B cell (primary cell): ENCODE data around the gene BPIFB6. TPM values are rescaled to one million over a fixed set of nuclear protein-coding genes. Genes with fewer than 3 reads are reported as not detected.

Experiments
- ATAC-seq: fragments of 200-7000 bp; cut with Tn5 transposase; one replicate; pipeline ENCODE4 v1.10.0; 2021; ENCODE audit warnings: low read depth, mild to moderate bottlenecking, moderate number of reproducible peaks, moderate library complexity
- CTCF ChIA-PET: fragments of 350-600 bp; sonication (Branson Sonifier 250); formaldehyde crosslinking; loops from one replicate; lab custom pipeline; 2021; ENCODE audit warnings: antibody characterized with exemption, inconsistent platforms; lab: Charles Lee
- POLR2A ChIA-PET: fragments of 350-600 bp; sonication (Branson Sonifier 250); formaldehyde crosslinking; loops from one replicate; lab custom pipeline; 2021; ENCODE audit warnings: antibody characterized with exemption; lab: Charles Lee
- DNase-seq: peaks from one replicate; pipeline ENCODE4 v3.0.0; 2013
- H2AFZ ChIP-seq: 2 replicates; pipeline ENCODE4 v1.6.1; 2012; ENCODE audit warnings: mild to moderate bottlenecking, low read depth, low read length; ENCODE audit not compliant: insufficient read depth, poor library complexity, severe bottlenecking
- H3K27ac ChIP-seq, 2 donors: 1 replicate in 1 of 2; 2 replicates in 1 of 2; pipeline ENCODE4 v1.5.1; 2012 to 2013; ENCODE audit warnings: low read length in 2 of 2, mild to moderate bottlenecking in 2 of 2, moderate library complexity in 1 of 2
- H3K27me3 ChIP-seq, 4 experiments: fragments of 200-600 bp in 1 of 4; sonication (generic) in 1 of 4; replicated peaks in 1 of 4; 1 replicate in 2 of 4; 2 replicates in 2 of 4; pipeline versions ENCODE4 v1.6.1 to v1.7.0; 2013 to 2016; ENCODE audit warnings: low read length in 3 of 4, mild to moderate bottlenecking in 2 of 4, mixed read lengths in 1 of 4, moderate library complexity in 1 of 4; ENCODE audit not compliant: insufficient read depth in 4 of 4, control insufficient read depth in 3 of 4; ENCODE audit errors: control extremely low read depth in 1 of 4
- H3K36me3 ChIP-seq, 2 experiments: replicated peaks in 1 of 2; 1 replicate in 1 of 2; 2 replicates in 1 of 2; pipeline versions ENCODE4 v1.6.1 to v1.7.1; 2013; ENCODE audit warnings: low read length in 1 of 2; ENCODE audit not compliant: insufficient read depth in 2 of 2, control insufficient read depth in 1 of 2; ENCODE audit errors: control extremely low read depth in 1 of 2, extremely low read depth in 1 of 2
- H3K4me1 ChIP-seq, 2 donors: fragments of 200-600 bp in 1 of 2; sonication (generic) in 1 of 2; 1 replicate in 1 of 2; 2 replicates in 1 of 2; pipeline versions ENCODE4 v1.5.1 to v1.6.1; 2013 to 2017; ENCODE audit warnings: low read length in 2 of 2; ENCODE audit not compliant: control insufficient read depth in 2 of 2, insufficient read depth in 2 of 2
- H3K4me2 ChIP-seq: replicated peaks from 2 replicates; pipeline ENCODE3; 2012; ENCODE audit warnings: mild to moderate bottlenecking, low read depth, low read length; ENCODE audit not compliant: poor library complexity, severe bottlenecking
- H3K4me3 ChIP-seq, 5 experiments: fragments of 200-600 bp in 1 of 5; sonication (generic) in 1 of 5; 1 replicate in 3 of 5; 2 replicates in 2 of 5; pipeline versions ENCODE4 v1.5.1 to v1.7.0; 2011 to 2016; ENCODE audit warnings: low read length in 4 of 5, mild to moderate bottlenecking in 4 of 5, low read depth in 2 of 5, control low read depth in 1 of 5, moderate library complexity in 1 of 5; ENCODE audit not compliant: insufficient read depth in 1 of 5; ENCODE audit errors: control extremely low read depth in 1 of 5, extremely low read depth in 1 of 5
- H3K79me2 ChIP-seq: fragments of 200-600 bp; sonication (generic); one replicate; pipeline ENCODE4 v1.6.0; 2016; ENCODE audit warnings: low read length; ENCODE audit not compliant: control insufficient read depth, insufficient read depth
- H3K9ac ChIP-seq: fragments of 200-600 bp; sonication (generic); 2 replicates; pipeline ENCODE4 v1.6.1; 2017; ENCODE audit warnings: mild to moderate bottlenecking, low read length, moderate library complexity
- H3K9me3 ChIP-seq, 3 donors: one replicate each; pipeline versions ENCODE4 v1.6.1 to v1.7.1; 2013; ENCODE audit warnings: low read length in 2 of 3; ENCODE audit not compliant: control insufficient read depth in 2 of 3, insufficient read depth in 1 of 3; ENCODE audit errors: control extremely low read depth in 1 of 3
- H4K20me1 ChIP-seq: 2 replicates; pipeline ENCODE4 v1.6.0; 2012; ENCODE audit warnings: mild to moderate bottlenecking, low read length; ENCODE audit not compliant: insufficient read depth, control insufficient read depth, poor library complexity, severe bottlenecking
- H3K27ac Mint-ChIP-seq: one replicate; pipeline ENCODE4 v1.8.0; 2021; ENCODE audit warnings: mixed read lengths
- H3K27me3 Mint-ChIP-seq: one replicate; pipeline ENCODE4 v1.8.0; 2021; ENCODE audit warnings: mixed read lengths
- H3K4me1 Mint-ChIP-seq: one replicate; pipeline ENCODE4 v1.8.0; 2021; ENCODE audit warnings: mixed read lengths
- H3K4me3 Mint-ChIP-seq: one replicate; pipeline ENCODE4 v1.8.0; 2021; ENCODE audit warnings: mixed read lengths
- H3K9me3 Mint-ChIP-seq: one replicate; pipeline ENCODE4 v1.8.0; 2022; ENCODE audit warnings: mixed read lengths; ENCODE audit not compliant: insufficient read depth
- EZH2 ChIP-seq: IDR thresholded peaks from 2 replicates; pipeline ENCODE4 v1.6.1; 2012; ENCODE audit warnings: borderline replicate concordance, low read depth, mild to moderate bottlenecking, moderate library complexity, low read length; ENCODE audit not compliant: insufficient read depth, poor library complexity, severe bottlenecking
- WGBS: methylation state at CpG from one replicate; pipeline ENCODE4 v1.1.5; 2013; ENCODE audit warnings: missing lambda C conversion rate; ENCODE audit not compliant: insufficient coverage; 5-methylcytosine and 5-hydroxymethylcytosine counted together
- intact Hi-C: fragments of 100-400 bp; cut with micrococcal nuclease; formaldehyde crosslinking; loops from one replicate; pipeline ENCODE4 v1.10.0; 2022
- polyA plus RNA-seq: library from polyadenylated mRNA; depleted of rRNA; stranded (reverse); fragments of >200 nt; gene quantifications from 2 replicates; pipeline ENCODE4 v1.2.3, GENCODE V29; 2012
- total RNA-seq, 2 donors: library from RNA; stranded (reverse); fragments of 120-200 nt in 1 of 2; gene quantifications; 1 replicate in 1 of 2; 2 replicates in 1 of 2; pipeline versions ENCODE4 v1.2.3 to v1.2.4, GENCODE V29; 2013 to 2022
- TF ChIP-seq, protein P1 (sequence below): fragments of 200-600 bp; IDR thresholded peaks from one replicate; pipeline ENCODE4 v1.8.0; 2022; ENCODE audit warnings: antibody characterized with exemption, mild to moderate bottlenecking

BPIFB6 gene
- total and polyA plus RNA-seq, 2 donors (not counting 1 experiment from before 2014, with no cell fraction given) = not detected

DNA sequence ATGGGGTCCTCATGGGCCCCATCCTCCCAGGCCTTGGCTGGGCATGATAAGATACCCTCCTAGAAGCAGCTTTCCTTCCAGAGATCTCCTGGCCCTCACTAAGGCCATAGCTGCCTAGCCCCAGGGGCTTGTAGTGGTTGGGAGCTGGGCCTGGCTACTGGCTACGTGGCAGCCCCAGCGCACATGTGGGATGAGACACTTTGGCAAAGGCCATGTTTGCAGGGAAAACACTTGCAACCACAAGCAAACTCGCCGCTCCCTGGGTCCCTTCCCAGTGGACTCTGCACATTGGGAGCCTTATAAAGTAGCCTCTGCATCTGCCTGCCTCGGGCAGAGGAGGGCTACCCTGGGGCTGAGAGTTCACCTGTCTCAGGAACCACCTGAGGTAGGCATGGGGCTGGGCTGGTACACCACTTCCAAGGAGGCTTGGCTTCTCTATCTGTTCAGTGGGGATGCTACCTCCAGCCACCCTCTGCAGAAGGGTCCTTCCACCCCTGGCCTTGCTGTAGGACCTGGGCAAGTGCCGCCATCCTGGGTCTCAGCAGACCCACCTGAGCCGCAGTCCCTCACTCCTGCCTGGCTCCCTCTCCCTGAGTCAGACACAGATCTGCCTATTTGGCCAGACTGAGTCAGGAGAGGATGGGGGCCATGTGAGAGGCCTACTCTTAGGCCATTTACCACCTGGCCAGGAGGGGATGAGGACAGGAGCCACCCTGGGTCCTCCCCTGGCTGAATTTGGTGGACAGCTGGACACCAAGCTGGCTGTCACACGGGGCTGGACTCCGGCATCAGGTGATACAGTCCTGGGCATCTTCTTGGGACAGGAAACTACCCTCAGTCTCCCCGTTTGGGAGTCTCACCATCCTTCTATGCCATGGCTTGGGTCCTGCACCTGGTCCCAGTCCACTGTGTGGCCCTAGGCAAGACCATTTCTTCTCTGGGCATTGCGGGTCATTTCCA, 23.8 kb upstream of the BPIFB6 start, which contains the start of gene BPIFB2:
TSS of gene BPIFB2 (plus strand) at position 329 of the 960 bp plus-strand sequence. CDS start 871 bp downstream, outside the sequence.
- Histone ChIP-seq H3K27ac (no peak within 1 kb of the TSS), H3K27me3 (no peaks in the 10 kb centered on the region), H3K4me2 (no peak within 1 kb of the TSS), H3K79me2 (no peaks in the 10 kb centered on the region), H2AFZ (no peak within 1 kb of the TSS), H3K9me3 (peaks cover 0 to 13% (median 7%) of the 10 kb centered on the region in 3 donors), H3K9ac (no peak within 1 kb of the TSS), H3K36me3 (no peaks in the 10 kb centered on the region), H4K20me1 (no peaks in the 10 kb centered on the region), H3K4me3 (no peak within 1 kb of the TSS), H3K4me1 (no peaks in the 10 kb centered on the region)
- no peak for ATAC-seq
- CTCF ChIA-PET = interaction anchor here (2.2 kb wide), 1 partner anchor 106 kb away, joined by 6 read pairs; no protein-coding TSS in a partner anchor
- Mint-ChIP-seq H3K27ac (no peak within 1 kb of the TSS), H3K9me3 (peaks cover 4% of the 10 kb centered on the region), H3K4me3 (no peak within 1 kb of the TSS), H3K27me3 (no peaks in the 10 kb centered on the region), H3K4me1 (peaks cover 2% of the 10 kb centered on the region)
- POLR2A ChIA-PET = no interaction called here
- TF ChIP-seq EZH2 = no peak
- TF ChIP-seq, protein P1, sequence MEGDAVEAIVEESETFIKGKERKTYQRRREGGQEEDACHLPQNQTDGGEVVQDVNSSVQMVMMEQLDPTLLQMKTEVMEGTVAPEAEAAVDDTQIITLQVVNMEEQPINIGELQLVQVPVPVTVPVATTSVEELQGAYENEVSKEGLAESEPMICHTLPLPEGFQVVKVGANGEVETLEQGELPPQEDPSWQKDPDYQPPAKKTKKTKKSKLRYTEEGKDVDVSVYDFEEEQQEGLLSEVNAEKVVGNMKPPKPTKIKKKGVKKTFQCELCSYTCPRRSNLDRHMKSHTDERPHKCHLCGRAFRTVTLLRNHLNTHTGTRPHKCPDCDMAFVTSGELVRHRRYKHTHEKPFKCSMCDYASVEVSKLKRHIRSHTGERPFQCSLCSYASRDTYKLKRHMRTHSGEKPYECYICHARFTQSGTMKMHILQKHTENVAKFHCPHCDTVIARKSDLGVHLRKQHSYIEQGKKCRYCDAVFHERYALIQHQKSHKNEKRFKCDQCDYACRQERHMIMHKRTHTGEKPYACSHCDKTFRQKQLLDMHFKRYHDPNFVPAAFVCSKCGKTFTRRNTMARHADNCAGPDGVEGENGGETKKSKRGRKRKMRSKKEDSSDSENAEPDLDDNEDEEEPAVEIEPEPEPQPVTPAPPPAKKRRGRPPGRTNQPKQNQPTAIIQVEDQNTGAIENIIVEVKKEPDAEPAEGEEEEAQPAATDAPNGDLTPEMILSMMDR = no peak
- intact Hi-C loops = no loop called here
- DNase-seq = no peak
- 88% methylated on average over 11 of the region's 11 CpGs for WGBS
